Activated CD8-positive, alpha-beta memory T cell treated with anti-CD3 and anti-CD28 coated beads for 24 hours (primary cell): ENCODE measurements around the gene GTF2IRD1.
"Not testable (repeated sequence)": the region's sequence is repeated elsewhere in the genome, so short reads cannot be mapped to it uniquely, and the experiment has no call there.

Experiments
- DNase-seq: peaks from one replicate; pipeline ENCODE4 v3.0.0-alpha.2; 2020

The GTF2IRD1 gene

GRCh38 chr7:74470504-74470903 is 16.8 kb downstream of the GTF2IRD1 start:
- DNase-seq: no peak

- no peak for DNase-seq
These were observed 19.4 kb downstream of the GTF2IRD1 start for GRCh38 chr7:74473116-74473515.

DNA sequence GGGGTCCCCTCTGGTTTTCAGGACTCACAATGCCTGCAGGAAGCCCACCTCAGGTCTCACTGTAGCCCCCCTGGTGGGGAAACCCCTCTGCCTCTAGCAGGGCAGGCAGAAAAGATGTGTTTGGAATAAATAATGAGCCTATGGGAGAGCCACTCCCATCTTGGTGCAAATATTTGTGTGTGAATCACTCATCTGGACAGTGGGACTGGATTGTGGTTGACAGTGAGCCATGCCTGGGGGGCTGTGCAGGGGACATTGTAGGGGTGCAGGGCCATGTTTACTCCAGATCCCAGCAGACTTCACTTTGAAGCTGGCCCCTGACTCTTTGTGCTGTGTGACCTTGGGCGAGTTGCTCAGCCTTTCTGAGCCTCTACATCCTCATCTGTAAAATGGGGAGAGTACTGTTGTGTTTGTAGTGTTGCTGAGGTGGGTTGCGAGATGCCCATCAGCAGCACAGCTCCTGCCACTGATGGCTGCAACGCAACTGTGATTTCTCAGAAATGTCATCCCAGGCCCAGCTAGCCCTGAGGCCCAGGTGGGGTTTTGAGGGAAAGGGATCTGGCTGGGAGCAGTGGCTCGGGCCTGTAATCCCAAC is 20.7 kb downstream of the GTF2IRD1 start:
- DNase-seq: no peak

DNA sequence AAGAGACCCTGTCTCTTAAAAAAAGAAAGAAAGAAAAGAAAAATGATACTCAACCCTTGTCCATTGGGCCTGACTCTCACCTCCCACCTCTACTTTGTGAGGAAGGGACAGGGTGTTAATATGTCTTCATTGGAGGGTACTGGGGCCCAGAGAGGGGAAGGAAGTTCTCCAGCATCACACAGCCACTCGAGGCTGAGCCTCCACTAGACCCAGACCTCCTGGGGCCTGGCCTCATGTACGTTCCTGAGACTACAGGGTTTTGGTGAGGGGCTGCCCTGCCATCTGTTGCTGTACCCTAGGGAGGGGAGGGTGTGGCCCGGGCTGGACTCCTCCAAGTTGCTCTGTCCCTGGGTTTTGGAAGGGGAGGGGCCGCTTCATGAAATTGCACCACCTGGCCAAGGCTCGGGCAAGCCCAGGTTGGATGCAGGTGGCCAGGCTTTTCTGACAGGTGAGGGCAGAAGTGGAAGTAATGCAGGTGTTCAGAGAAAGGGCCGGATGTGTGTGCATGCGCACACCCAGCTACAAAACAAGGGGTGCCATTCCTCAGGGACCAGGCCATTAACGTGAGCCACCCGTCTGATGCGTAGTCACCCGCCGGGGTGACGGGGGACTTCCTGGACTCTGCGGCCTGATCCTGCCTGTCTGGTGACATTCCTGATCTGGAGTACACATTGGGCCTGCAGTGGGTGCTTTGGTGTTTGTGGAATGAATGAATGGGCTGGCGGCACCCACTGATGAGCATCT is 21.7 kb downstream of the GTF2IRD1 start:
- DNase-seq: no peak

DNA sequence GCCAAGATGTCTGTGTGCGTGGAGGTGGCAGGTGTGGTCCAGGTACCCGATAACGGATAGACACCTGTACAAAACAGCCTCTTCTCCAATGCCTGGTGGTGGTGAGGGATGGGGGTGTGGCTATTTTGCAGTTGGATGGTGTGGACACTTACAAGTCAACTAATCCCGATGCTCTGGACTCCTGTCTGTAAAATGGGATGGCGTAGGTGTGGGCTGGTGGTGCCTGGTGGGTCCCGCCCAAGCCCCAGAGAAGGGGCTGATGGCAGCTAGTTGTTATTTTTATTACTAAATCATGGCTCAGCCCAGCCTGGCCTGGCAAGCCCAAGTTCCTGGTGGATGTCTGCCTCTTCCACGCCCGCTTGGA is 22.3 kb downstream of the GTF2IRD1 start:
- DNase-seq: no peak

GRCh38 chr7:74476626-74477025 is 22.9 kb downstream of the GTF2IRD1 start:
- DNase-seq: no peak

DNA sequence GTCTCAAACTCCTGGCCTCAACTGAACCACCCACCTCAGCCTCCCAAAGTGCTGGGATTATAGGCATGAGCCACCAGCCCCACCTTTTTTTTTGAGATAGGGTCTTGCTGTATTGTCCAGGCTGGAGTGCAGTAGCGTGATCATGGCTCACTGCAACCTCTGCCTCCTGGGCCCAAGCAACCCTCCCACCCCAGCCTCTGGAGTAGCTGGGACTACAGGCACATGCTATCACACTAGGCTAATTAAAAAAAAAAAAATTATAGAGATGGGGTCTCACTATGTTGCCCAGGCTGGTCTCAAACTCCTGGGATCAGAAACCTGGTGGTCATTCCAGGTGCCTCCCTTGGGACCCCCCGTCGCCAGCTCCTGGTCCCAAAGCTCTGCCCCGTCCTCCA is 25.0 kb downstream of the GTF2IRD1 start:
- no peak for DNase-seq

GRCh38 chr7:74479066-74479781 is 25.5 kb downstream of the GTF2IRD1 start:
- DNase-seq: no peak

- no peak for DNase-seq
These were observed 26.5 kb downstream of the GTF2IRD1 start for GRCh38 chr7:74479961-74480829.

DNA sequence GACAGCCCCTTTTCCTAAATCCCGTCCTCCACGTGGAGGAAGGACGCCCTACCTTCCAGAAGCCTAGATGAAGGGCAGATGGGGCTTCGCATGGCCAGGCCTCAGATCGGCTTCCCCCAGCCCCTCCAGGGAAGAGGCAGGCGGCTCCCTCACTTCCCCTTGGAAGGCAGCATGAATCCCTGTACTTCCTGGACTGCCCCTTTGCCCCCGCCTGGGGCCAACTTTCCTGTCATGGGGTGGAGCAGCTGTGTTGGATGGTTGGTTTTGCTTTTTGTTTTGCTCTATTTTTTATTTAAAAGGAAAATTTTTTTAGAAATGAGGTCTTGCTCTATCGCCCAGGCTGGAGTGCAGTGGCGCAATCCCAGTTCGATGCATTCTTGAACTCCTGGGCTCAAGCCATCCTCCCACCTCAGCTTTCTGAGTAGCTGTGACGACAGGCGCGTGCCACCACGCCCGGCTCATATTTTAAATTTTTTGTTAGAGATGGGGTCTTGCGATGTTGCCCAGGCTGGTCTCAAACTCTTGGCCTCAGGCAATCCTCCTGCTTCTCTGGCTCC is 27.2 kb downstream of the GTF2IRD1 start:
- DNase-seq: no peak

- DNase-seq: no peak
These were observed 27.9 kb downstream of the GTF2IRD1 start for GRCh38 chr7:74481458-74482196.

DNA sequence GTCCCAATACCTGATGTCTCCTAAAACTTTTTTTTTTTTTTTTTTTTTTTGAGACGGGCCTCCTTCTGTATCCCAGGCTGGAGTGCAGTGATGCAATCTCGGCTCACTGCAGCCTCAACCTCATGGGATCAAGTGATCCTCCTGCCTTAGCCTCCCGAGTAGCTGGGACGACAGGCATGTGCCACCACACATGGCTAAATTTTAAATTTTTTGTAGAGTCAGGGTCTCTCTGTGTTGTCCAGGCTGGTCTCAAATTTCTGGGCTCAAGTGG is 28.4 kb downstream of the GTF2IRD1 start:
- no peak for DNase-seq

DNA sequence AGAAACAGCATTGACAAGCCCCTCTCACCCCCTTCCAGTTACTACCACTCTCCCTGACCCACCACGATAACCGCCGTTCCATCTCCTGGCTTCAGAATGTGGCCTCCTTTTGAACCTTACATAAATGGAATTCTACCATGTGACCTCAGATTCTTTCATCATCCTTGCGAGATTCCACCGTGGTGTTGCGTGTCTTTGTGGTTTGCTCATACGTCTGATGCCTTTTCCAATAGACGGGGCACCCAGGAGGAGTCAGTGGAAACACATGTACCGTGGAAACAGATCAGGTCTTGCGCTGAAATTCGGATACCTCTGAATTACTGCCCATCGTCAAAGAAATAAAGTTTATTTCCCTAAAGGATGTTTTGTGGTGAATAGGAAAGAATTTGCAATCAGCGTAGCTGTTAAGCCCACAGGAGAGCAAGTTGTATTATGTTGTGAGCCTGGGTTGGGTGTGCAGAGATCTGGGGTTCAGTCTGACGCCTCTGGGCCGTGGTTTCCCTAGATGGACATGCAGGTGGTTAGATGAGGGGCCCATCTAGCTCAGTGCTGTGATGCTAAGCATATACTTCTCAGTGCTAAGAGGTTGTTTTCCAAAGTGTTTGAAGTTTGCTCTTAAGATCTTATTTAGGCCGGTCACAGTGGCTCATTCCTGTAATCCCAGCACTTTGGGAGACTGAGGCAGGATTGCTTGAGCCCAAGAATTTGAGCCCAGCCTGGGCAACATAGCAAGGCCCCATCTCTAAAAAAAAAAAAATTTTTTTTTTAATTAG is 29.1 kb downstream of the GTF2IRD1 start:
- no peak for DNase-seq

GRCh38 chr7:74483402-74484336 is 30.0 kb downstream of the GTF2IRD1 start:
- no peak for DNase-seq

DNA sequence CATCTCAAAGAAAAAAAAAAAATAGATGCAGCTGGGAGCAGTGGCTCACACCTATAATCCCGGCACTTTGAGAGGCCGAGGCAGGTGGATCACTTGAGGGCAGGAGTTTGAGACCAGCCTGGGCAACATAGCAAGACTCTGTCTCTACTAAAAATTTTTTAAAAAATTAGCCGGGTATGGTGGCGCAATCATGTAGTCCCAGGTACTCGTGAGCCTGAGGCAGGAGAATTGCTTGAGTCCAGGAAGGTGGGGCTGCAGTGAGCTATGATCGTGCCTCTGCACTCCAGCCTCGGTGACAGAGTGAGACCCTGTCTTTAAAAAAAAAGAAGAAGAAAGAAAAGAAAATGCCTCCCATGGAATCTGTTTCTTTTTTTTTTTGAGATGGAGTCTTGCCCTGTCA is 31.9 kb downstream of the GTF2IRD1 start:
- DNase-seq: no peak

DNA sequence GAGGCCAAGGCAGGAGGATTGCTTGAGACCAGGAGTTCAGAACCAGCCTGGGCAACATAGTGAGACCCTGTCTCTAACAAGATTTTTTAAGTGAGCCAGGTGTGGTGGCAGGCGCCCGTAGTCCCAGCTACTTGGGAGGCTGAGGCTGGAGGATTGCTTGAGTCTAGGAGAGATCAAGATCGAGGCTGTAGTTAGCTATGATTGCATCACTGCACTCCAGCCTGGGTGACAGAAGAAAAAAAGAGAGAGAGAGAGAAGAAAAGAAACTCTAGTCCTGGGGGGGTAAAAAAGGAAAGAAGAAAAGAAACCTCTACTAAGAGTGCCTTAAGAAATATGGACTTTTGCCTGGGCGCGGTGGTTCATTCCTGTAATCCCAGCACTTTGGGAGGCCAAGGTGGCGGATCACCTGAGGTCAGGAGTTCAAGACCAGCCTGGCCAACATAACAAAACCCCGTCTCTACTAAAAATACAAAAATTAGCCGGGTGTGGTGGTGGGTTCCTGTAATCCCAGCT is 34.9 kb downstream of the GTF2IRD1 start:
- not testable (repeated sequence) for DNase-seq

DNA sequence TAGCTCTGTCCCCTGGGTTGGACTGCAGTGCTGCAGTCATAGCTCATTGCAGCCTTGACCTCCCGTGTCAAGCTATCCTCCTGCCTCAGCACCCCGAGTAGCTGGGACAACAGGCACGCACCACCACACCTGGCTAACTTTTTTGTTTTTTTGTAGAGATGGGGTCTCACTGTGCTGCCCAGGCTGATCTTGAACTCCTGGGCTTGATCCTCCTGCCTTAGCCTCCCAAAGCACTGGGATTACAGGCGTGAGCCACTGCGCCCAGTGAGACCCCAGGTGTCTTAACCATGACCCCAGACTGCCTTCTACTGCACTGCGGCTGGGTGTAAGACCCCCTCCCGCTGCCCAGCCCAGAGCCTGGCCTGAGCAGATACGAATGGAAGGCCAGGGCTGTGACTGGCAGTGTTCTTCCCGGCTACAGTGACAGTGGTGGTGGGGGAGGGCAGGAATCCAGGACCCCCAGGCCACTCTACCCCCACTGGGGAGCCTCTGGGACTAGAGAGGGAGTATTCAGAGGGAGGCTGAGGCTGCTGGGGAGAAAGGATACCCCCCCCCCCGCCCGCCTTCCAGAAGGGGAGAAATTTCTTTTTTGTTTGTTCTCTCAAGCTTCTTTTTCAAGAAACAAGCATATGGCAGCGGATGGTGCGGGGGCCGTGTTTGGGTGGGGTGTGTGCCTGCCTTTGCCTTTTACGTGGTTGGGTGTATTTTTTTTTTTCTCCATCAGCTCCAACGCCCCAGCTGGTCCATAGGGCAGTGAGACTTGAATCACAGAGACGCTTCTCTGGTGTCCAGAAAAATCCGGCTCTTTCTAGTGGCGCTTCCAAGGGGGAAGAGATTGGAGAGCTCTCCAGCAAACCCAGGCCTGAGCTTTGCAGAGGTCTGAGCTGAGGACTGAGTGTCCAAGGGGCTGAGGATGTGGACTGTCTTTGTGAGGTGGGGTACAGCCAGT is 36.6 kb downstream of the GTF2IRD1 start:
- no peak for DNase-seq

- not testable (repeated sequence) for DNase-seq
These were observed 37.8 kb downstream of the GTF2IRD1 start for GRCh38 chr7:74491490-74491889.

DNA sequence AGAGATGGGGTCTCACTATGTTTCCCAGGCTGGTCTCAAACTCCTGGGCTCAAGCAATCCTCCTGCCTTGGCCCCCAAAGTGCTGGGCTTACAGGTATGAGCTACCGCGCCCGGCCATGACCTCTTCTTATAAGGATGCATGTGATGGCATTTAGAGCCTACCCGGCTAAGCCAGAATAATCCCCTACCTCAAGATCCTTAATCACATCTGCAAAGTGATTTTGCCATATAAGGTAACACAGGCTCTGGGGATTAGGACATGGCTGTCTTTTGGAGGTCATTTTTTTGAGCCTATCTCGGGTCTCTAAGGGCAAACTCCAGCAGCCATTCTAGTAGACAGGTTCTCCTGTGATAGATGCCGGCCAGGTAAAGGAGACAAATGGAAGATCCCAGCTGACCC is 39.6 kb downstream of the GTF2IRD1 start:
- no peak for DNase-seq
